HEK293 (cell line): ENCODE results near the gene PTRH2.

Source experiments
- CTCF ChIA-PET: fragments of 350-600 bp; formaldehyde crosslinking; extraction: SDS; loops from one replicate; lab custom pipeline; 2021; ENCODE audit warnings: antibody characterized with exemption; lab: Yijun Ruan, JAX
- POLR2A ChIA-PET: fragments of 300-600 bp; formaldehyde crosslinking; extraction: SDS; loops from one replicate; lab custom pipeline; 2020; ENCODE audit warnings: antibody characterized with exemption, inconsistent platforms; lab: Yijun Ruan, JAX
- H3K27ac ChIP-seq: fragments of 200-500 bp; sonication (Bioruptor generic); 2 replicates; pipeline ENCODE4 v1.5.1; 2014; ENCODE audit warnings: low read depth, low read length, control low read depth, inconsistent platforms; ENCODE audit errors: extremely low read depth
- H3K36me3 ChIP-seq, 2 experiments: fragments of 200-500 bp in 1 of 2; sonication (Bioruptor generic) in 1 of 2; 1 replicate in 1 of 2; 2 replicates in 1 of 2; pipeline ENCODE4 v1.5.1; 2014 to 2017; ENCODE audit warnings: inconsistent platforms in 2 of 2, low read length in 2 of 2; ENCODE audit not compliant: control insufficient read depth in 2 of 2, insufficient read depth in 1 of 2
- H3K4me1 ChIP-seq: fragments of 200-500 bp; sonication (Bioruptor generic); 2 replicates; pipeline ENCODE4 v1.5.1; 2014; ENCODE audit warnings: mild to moderate bottlenecking, low read length, inconsistent platforms; ENCODE audit not compliant: control insufficient read depth, insufficient read depth
- H3K4me3 ChIP-seq: 2 replicates; pipeline ENCODE4 v1.5.1; 2011; ENCODE audit warnings: low read depth, mild to moderate bottlenecking, control low read depth, low read length, moderate library complexity
- H3K9me3 ChIP-seq: fragments of 200-500 bp; sonication (Bioruptor generic); 2 replicates; pipeline ENCODE4 v1.5.1; 2014; ENCODE audit warnings: low read depth, low read length, inconsistent platforms; ENCODE audit not compliant: control insufficient read depth, insufficient read depth
- MZF1 ChIP-seq: fragments of 450-650 bp; formaldehyde crosslinking; IDR thresholded peaks from 2 replicates; pipeline ENCODE4 v1.5.1; 2017; ENCODE audit warnings: missing biosample characterization, missing genetic modification characterization, borderline replicate concordance
- PRDM1 ChIP-seq: fragments of 450-650 bp; formaldehyde crosslinking; IDR thresholded peaks from 2 replicates; pipeline ENCODE4; 2016; ENCODE audit warnings: missing biosample characterization, missing genetic modification characterization
- SETDB1 ChIP-seq: IDR thresholded peaks from one replicate; pipeline ENCODE4 v1.6.1; 2017; ENCODE audit warnings: mild to moderate bottlenecking, low read length, moderate library complexity, mixed read lengths; ENCODE audit not compliant: insufficient read length
- SP2 ChIP-seq: fragments of 450-650 bp; formaldehyde crosslinking; IDR thresholded peaks from 2 replicates; pipeline ENCODE4 v1.5.1; 2016; ENCODE audit warnings: missing biosample characterization, missing genetic modification characterization
- ZNF157 ChIP-seq: fragments of 450-650 bp; formaldehyde crosslinking; IDR thresholded peaks from 2 replicates; pipeline ENCODE4 v1.5.1; 2016; ENCODE audit warnings: missing biosample characterization, missing genetic modification characterization
- ZNF24 ChIP-seq: fragments of 450-650 bp; formaldehyde crosslinking; IDR thresholded peaks from 2 replicates; pipeline ENCODE4 v1.5.1; 2016; ENCODE audit warnings: missing biosample characterization, missing genetic modification characterization
- ZNF423 ChIP-seq: fragments of 450-650 bp; formaldehyde crosslinking; IDR thresholded peaks from 2 replicates; pipeline ENCODE4 v1.5.1; 2016; ENCODE audit warnings: missing biosample characterization, missing genetic modification characterization
- ZNF510 ChIP-seq: fragments of 450-650 bp; formaldehyde crosslinking; IDR thresholded peaks from 2 replicates; pipeline ENCODE4 v1.5.1; 2018; ENCODE audit warnings: mild to moderate bottlenecking, missing genetic modification characterization, missing biosample characterization; ENCODE audit not compliant: insufficient replicate concordance
- ZNF529 ChIP-seq: fragments of 450-650 bp; formaldehyde crosslinking; IDR thresholded peaks from 2 replicates; pipeline ENCODE4 v1.5.1; 2017; ENCODE audit warnings: missing genetic modification characterization, missing biosample characterization; ENCODE audit not compliant: insufficient replicate concordance
- ZNF560 ChIP-seq: fragments of 450-650 bp; formaldehyde crosslinking; IDR thresholded peaks from 2 replicates; pipeline ENCODE4 v1.5.1; 2017; ENCODE audit warnings: missing biosample characterization, missing genetic modification characterization, borderline replicate concordance
- ZNF658 ChIP-seq: fragments of 450-650 bp; formaldehyde crosslinking; IDR thresholded peaks from 2 replicates; pipeline ENCODE4; 2016; ENCODE audit warnings: missing biosample characterization, missing genetic modification characterization
- ZNF76 ChIP-seq: fragments of 450-650 bp; formaldehyde crosslinking; IDR thresholded peaks from 2 replicates; pipeline ENCODE4; 2016; ENCODE audit warnings: low read depth, missing biosample characterization, missing genetic modification characterization, borderline replicate concordance
- ZNF837 ChIP-seq: fragments of 450-650 bp; formaldehyde crosslinking; IDR thresholded peaks from 2 replicates; pipeline ENCODE4 v1.5.1; 2016; ENCODE audit warnings: missing biosample characterization, missing genetic modification characterization
- TF ChIP-seq, protein P1 (sequence below): fragments of 450-650 bp; formaldehyde crosslinking; IDR thresholded peaks from 2 replicates; pipeline ENCODE4 v1.5.1; 2016; ENCODE audit warnings: missing biosample characterization, missing genetic modification characterization, borderline replicate concordance
- TF ChIP-seq, protein P2 (sequence below): fragments of 450-650 bp; formaldehyde crosslinking; IDR thresholded peaks from 2 replicates; pipeline ENCODE4 v1.5.1; 2016; ENCODE audit warnings: missing biosample characterization, missing genetic modification characterization
- TF ChIP-seq, protein P3 (sequence below): fragments of 450-650 bp; formaldehyde crosslinking; IDR thresholded peaks from 2 replicates; pipeline ENCODE4 v1.5.1; 2017; ENCODE audit warnings: missing biosample characterization, missing genetic modification characterization
- TF ChIP-seq, protein P4 (sequence below): fragments of 450-650 bp; formaldehyde crosslinking; IDR thresholded peaks from 2 replicates; pipeline ENCODE4 v1.5.1; 2016; ENCODE audit warnings: missing biosample characterization, missing genetic modification characterization
- TF ChIP-seq, protein P5 (sequence below): fragments of 450-650 bp; formaldehyde crosslinking; IDR thresholded peaks from 2 replicates; pipeline ENCODE4 v1.5.0; 2017; ENCODE audit warnings: missing biosample characterization, missing genetic modification characterization, borderline replicate concordance

The PTRH2 gene

DNA sequence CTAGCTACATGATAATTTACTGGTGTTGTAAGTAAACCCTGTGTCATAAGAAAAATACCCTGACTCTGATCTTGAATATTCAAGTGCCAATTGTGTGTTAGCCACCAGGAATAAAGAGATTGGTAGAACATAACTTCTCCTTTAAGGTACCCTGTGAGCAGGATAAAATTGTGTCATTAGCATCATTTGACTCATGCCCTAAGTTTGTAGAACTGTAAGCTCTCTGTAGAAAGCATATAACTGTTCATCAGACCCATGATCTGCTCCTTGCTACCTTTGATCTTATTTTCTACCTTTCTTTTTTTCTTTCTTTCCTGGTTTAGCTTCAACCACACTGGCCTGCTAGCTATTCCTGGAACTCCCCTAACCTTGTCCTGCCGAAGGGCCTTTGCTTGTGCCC is 35.8 kb downstream of the PTRH2 start:
- ChIA-PET POLR2A (interaction anchor here (1.3 to 1.7 kb wide), 2 partner anchors 12 to 52 kb away, joined by 3 to 8 read pairs; partner anchors contain the start of gene CLTC), CTCF (interaction anchor here (0.6 to 1.5 kb wide), 2 partner anchors 12 to 1553 kb away, joined by 3 to 6 read pairs; no protein-coding TSS in a partner anchor)
- Histone ChIP-seq H3K36me3 (peaks cover 84 to 98% of the 10 kb centered on the region in 2 experiments), H3K4me1 (no peaks in the 10 kb centered on the region), H3K9me3 (no peaks in the 10 kb centered on the region), H3K27ac (no peak overlapping the region), H3K4me3 (no peak overlapping the region)
- no peak for TF ChIP-seq ZNF560 (tag by site-specific recombination)
- TF ChIP-seq ZNF423 (tag by site-specific recombination) = no peak
- TF ChIP-seq, protein P1, sequence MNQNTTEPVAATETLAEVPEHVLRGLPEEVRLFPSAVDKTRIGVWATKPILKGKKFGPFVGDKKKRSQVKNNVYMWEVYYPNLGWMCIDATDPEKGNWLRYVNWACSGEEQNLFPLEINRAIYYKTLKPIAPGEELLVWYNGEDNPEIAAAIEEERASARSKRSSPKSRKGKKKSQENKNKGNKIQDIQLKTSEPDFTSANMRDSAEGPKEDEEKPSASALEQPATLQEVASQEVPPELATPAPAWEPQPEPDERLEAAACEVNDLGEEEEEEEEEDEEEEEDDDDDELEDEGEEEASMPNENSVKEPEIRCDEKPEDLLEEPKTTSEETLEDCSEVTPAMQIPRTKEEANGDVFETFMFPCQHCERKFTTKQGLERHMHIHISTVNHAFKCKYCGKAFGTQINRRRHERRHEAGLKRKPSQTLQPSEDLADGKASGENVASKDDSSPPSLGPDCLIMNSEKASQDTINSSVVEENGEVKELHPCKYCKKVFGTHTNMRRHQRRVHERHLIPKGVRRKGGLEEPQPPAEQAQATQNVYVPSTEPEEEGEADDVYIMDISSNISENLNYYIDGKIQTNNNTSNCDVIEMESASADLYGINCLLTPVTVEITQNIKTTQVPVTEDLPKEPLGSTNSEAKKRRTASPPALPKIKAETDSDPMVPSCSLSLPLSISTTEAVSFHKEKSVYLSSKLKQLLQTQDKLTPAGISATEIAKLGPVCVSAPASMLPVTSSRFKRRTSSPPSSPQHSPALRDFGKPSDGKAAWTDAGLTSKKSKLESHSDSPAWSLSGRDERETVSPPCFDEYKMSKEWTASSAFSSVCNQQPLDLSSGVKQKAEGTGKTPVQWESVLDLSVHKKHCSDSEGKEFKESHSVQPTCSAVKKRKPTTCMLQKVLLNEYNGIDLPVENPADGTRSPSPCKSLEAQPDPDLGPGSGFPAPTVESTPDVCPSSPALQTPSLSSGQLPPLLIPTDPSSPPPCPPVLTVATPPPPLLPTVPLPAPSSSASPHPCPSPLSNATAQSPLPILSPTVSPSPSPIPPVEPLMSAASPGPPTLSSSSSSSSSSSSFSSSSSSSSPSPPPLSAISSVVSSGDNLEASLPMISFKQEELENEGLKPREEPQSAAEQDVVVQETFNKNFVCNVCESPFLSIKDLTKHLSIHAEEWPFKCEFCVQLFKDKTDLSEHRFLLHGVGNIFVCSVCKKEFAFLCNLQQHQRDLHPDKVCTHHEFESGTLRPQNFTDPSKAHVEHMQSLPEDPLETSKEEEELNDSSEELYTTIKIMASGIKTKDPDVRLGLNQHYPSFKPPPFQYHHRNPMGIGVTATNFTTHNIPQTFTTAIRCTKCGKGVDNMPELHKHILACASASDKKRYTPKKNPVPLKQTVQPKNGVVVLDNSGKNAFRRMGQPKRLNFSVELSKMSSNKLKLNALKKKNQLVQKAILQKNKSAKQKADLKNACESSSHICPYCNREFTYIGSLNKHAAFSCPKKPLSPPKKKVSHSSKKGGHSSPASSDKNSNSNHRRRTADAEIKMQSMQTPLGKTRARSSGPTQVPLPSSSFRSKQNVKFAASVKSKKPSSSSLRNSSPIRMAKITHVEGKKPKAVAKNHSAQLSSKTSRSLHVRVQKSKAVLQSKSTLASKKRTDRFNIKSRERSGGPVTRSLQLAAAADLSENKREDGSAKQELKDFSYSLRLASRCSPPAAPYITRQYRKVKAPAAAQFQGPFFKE = no peak
- no peak for TF ChIP-seq ZNF76 (tag by site-specific recombination)
- TF ChIP-seq ZNF658 (tag by site-specific recombination) = no peak
- TF ChIP-seq, protein P2, sequence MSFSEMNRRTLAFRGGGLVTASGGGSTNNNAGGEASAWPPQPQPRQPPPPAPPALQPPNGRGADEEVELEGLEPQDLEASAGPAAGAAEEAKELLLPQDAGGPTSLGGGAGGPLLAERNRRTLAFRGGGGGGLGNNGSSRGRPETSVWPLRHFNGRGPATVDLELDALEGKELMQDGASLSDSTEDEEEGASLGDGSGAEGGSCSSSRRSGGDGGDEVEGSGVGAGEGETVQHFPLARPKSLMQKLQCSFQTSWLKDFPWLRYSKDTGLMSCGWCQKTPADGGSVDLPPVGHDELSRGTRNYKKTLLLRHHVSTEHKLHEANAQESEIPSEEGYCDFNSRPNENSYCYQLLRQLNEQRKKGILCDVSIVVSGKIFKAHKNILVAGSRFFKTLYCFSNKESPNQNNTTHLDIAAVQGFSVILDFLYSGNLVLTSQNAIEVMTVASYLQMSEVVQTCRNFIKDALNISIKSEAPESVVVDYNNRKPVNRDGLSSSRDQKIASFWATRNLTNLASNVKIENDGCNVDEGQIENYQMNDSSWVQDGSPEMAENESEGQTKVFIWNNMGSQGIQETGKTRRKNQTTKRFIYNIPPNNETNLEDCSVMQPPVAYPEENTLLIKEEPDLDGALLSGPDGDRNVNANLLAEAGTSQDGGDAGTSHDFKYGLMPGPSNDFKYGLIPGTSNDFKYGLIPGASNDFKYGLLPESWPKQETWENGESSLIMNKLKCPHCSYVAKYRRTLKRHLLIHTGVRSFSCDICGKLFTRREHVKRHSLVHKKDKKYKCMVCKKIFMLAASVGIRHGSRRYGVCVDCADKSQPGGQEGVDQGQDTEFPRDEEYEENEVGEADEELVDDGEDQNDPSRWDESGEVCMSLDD = no peak
- TF ChIP-seq ZNF837 (tag by site-specific recombination) = no peak
- TF ChIP-seq ZNF529 (tag by site-specific recombination) = no peak
- TF ChIP-seq SP2 = no peak
- TF ChIP-seq, protein P3, sequence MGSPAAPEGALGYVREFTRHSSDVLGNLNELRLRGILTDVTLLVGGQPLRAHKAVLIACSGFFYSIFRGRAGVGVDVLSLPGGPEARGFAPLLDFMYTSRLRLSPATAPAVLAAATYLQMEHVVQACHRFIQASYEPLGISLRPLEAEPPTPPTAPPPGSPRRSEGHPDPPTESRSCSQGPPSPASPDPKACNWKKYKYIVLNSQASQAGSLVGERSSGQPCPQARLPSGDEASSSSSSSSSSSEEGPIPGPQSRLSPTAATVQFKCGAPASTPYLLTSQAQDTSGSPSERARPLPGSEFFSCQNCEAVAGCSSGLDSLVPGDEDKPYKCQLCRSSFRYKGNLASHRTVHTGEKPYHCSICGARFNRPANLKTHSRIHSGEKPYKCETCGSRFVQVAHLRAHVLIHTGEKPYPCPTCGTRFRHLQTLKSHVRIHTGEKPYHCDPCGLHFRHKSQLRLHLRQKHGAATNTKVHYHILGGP (tag by site-specific recombination) = no peak

DNA sequence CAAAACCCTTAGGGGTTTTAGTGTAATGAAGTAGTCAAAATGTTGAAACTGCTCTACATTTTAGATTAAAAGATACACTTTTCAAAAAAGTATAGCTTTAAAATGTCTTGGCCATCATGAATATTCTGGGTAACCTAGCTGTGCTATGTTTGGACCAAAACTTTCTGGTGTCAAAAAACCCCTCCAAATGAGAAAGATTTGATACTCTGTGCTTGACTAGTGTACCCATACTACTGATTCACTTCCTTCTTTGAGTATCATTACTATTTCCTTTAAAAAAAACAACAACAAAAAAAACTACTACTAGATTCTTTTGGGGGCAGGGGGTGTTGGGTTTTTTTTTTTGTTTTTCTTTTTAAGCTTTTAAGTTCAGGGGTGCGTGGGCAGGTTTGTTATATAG is 37.3 kb downstream of the PTRH2 start:
- peaks cover 84 to 94% of the 10 kb centered on the region in 2 experiments for H3K36me3 ChIP-seq
- H3K9me3 ChIP-seq = no peaks in the 10 kb centered on the region
- H3K4me3 ChIP-seq = no peak overlapping the region
- ChIA-PET CTCF (interaction anchor here (0.7 to 1.2 kb wide), 2 partner anchors 59 to 228 kb away, joined by 4 read pairs; no protein-coding TSS in a partner anchor), POLR2A (interaction anchor here (1.3 to 1.7 kb wide), 2 partner anchors 13 to 51 kb away, joined by 3 to 8 read pairs; partner anchors contain the start of gene CLTC)
- no peaks in the 10 kb centered on the region for H3K4me1 ChIP-seq
- H3K27ac ChIP-seq = no peak overlapping the region
- TF ChIP-seq MZF1 (tag by site-specific recombination) (no peak), ZNF157 (tag by site-specific recombination) (no peak), SETDB1 (no peak), PRDM1 (no peak), ZNF24 (no peak), ZNF510 (tag by site-specific recombination) (no peak)
- TF ChIP-seq, protein P4, sequence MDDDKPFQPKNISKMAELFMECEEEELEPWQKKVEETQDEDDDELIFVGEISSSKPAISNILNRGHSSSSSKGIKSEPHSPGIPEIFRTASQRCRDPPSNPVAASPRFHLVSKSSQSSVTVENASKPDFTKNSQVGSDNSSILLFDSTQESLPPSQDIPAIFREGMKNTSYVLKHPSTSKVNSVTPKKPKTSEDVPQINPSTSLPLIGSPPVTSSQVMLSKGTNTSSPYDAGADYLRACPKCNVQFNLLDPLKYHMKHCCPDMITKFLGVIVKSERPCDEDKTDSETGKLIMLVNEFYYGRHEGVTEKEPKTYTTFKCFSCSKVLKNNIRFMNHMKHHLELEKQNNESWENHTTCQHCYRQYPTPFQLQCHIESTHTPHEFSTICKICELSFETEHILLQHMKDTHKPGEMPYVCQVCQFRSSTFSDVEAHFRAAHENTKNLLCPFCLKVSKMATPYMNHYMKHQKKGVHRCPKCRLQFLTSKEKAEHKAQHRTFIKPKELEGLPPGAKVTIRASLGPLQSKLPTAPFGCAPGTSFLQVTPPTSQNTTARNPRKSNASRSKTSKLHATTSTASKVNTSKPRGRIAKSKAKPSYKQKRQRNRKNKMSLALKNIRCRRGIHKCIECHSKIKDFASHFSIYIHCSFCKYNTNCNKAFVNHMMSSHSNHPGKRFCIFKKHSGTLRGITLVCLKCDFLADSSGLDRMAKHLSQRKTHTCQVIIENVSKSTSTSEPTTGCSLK (tag by site-specific recombination) = no peak
- TF ChIP-seq, protein P5, sequence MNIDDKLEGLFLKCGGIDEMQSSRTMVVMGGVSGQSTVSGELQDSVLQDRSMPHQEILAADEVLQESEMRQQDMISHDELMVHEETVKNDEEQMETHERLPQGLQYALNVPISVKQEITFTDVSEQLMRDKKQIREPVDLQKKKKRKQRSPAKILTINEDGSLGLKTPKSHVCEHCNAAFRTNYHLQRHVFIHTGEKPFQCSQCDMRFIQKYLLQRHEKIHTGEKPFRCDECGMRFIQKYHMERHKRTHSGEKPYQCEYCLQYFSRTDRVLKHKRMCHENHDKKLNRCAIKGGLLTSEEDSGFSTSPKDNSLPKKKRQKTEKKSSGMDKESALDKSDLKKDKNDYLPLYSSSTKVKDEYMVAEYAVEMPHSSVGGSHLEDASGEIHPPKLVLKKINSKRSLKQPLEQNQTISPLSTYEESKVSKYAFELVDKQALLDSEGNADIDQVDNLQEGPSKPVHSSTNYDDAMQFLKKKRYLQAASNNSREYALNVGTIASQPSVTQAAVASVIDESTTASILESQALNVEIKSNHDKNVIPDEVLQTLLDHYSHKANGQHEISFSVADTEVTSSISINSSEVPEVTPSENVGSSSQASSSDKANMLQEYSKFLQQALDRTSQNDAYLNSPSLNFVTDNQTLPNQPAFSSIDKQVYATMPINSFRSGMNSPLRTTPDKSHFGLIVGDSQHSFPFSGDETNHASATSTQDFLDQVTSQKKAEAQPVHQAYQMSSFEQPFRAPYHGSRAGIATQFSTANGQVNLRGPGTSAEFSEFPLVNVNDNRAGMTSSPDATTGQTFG (tag by site-specific recombination) = no peak
